K562 (cell line): ENCODE data around the gene SLC22A7. TPM values are rescaled to one million over a fixed set of nuclear protein-coding genes. Genes with fewer than 3 reads are reported as not detected.

Experiments used
- BCOR ChIP-seq: fragments of 450-650 bp; IDR thresholded peaks from 2 replicates; pipeline ENCODE4 v1.6.1; 2016
- CCAR2 ChIP-seq: fragments of 200-400 bp; formaldehyde crosslinking; IDR thresholded peaks from 2 replicates; pipeline ENCODE4 v1.6.1; 2017; ENCODE audit warnings: mild to moderate bottlenecking, low read depth, low read length
- CHD4 ChIP-seq: fragments of 200-600 bp; sonication (generic); IDR thresholded peaks from 3 replicates; pipeline ENCODE4 v1.6.1; 2012; ENCODE audit warnings: low read depth, mild to moderate bottlenecking, mixed read lengths, low read length, inconsistent platforms; ENCODE audit not compliant: insufficient read depth, insufficient replicate concordance, poor library complexity, severe bottlenecking
- DIDO1 ChIP-seq: fragments of 450-650 bp; IDR thresholded peaks from 2 replicates; pipeline ENCODE4 v1.6.1; 2016; ENCODE audit warnings: low read depth, missing biosample characterization, missing genetic modification characterization
- EHMT2 ChIP-seq: fragments of 450-650 bp; IDR thresholded peaks from 2 replicates; pipeline ENCODE4 v1.6.1; 2018; ENCODE audit warnings: antibody characterized with exemption
- FOXA1 ChIP-seq: fragments of 450-650 bp; IDR thresholded peaks from 2 replicates; pipeline ENCODE4 v1.6.1; 2016; ENCODE audit warnings: mild to moderate bottlenecking, borderline replicate concordance
- HNRNPLL ChIP-seq: fragments of 200-400 bp; formaldehyde crosslinking; IDR thresholded peaks from 2 replicates; pipeline ENCODE4 v1.6.1; 2017; ENCODE audit warnings: low read length, low read depth, mild to moderate bottlenecking; ENCODE audit not compliant: poor library complexity, severe bottlenecking
- KLF6 ChIP-seq: fragments of 250-450 bp; sonication (Bioruptor Pico); IDR thresholded peaks from 2 replicates; pipeline ENCODE4 v1.4.0; 2020; ENCODE audit warnings: mild to moderate bottlenecking, moderate library complexity, borderline replicate concordance
- POLR2G ChIP-seq: fragments of 200-400 bp; formaldehyde crosslinking; IDR thresholded peaks from 2 replicates; pipeline ENCODE4 v1.6.1; 2017; ENCODE audit warnings: low read depth, mild to moderate bottlenecking, antibody characterized with exemption, low read length, moderate library complexity
- RAD51 ChIP-seq: fragments of 450-650 bp; IDR thresholded peaks from 2 replicates; pipeline ENCODE4 v1.7.1; 2016; ENCODE audit warnings: low read depth, mild to moderate bottlenecking, borderline replicate concordance
- RUNX1 ChIP-seq: sonication (generic); IDR thresholded peaks from 2 replicates; pipeline ENCODE4 v1.6.1; 2016; ENCODE audit warnings: antibody characterized with exemption, low read depth
- SMARCC2 ChIP-seq: fragments of 450-650 bp; IDR thresholded peaks from 2 replicates; pipeline ENCODE4 v1.6.1; 2017; ENCODE audit warnings: antibody characterized with exemption, moderate library complexity, mild to moderate bottlenecking, low read depth
- SMARCE1 ChIP-seq: fragments of 450-650 bp; IDR thresholded peaks from 2 replicates; pipeline ENCODE4 v1.7.1; 2016; ENCODE audit warnings: mild to moderate bottlenecking
- SRSF9 ChIP-seq: fragments of 200-400 bp; formaldehyde crosslinking; IDR thresholded peaks from 2 replicates; pipeline ENCODE4 v1.6.1; 2017; ENCODE audit warnings: low read depth, low read length, borderline replicate concordance
- TEAD1 ChIP-seq, 2 experiments: fragments of 450-650 bp in 1 of 2; sonication (generic) in 1 of 2; formaldehyde crosslinking; IDR thresholded peaks; 2 replicates each; pipeline versions ENCODE4 v1.4.0 to v1.8.0; 2020 to 2022; ENCODE audit warnings: mild to moderate bottlenecking in 2 of 2, missing genetic modification reagents in 1 of 2
- TFE3 ChIP-seq: fragments of 450-650 bp; formaldehyde crosslinking; IDR thresholded peaks from 2 replicates; pipeline ENCODE4 v1.4.0; 2020; ENCODE audit warnings: mild to moderate bottlenecking, mixed read lengths
- TRIM28 ChIP-seq: fragments of 450-650 bp; IDR thresholded peaks from 2 replicates; pipeline ENCODE4 v1.6.1; 2017
- ZEB2 ChIP-seq: fragments of 450-650 bp; IDR thresholded peaks from 2 replicates; pipeline ENCODE4 v1.6.1; 2016
- ZNF263 ChIP-seq: sonication (generic); formaldehyde crosslinking; IDR thresholded peaks from 2 replicates; pipeline ENCODE4 v1.8.0; 2022; ENCODE audit warnings: mild to moderate bottlenecking, missing genetic modification reagents, borderline replicate concordance
- ZNF695 ChIP-seq: fragments of 450-650 bp; formaldehyde crosslinking; IDR thresholded peaks from 2 replicates; pipeline ENCODE4 v1.4.0; 2020; ENCODE audit warnings: mild to moderate bottlenecking, moderate library complexity
- polyA plus RNA-seq, 8 experiments: library from polyadenylated mRNA; depleted of rRNA in 4 of 8; stranded (reverse) in 5 of 8; unstranded in 3 of 8; fragments of >200 nt; fragmentation: Nextera tagmentation in 2 of 8; fragmentation: Illumina TruSeq in 1 of 8; extraction: Ambion mirVana in 2 of 8; extraction: Trizol in 1 of 8; gene quantifications; 2 replicates each; pipeline versions ENCODE4 v1.2.1 to v1.2.3, GENCODE V29; 2011 to 2014; ENCODE audit warnings: inconsistent platforms in 1 of 8, missing spikeins in 1 of 8
- total RNA-seq, 7 experiments: library from RNA; depleted of rRNA in 6 of 7; stranded (reverse); fragments of >200 nt in 6 of 7; fragmentation: Illumina TruSeq in 2 of 7; extraction: Trizol in 2 of 7; gene quantifications; 2 replicates each; pipeline versions ENCODE4 v1.2.1 to v1.2.3, GENCODE V29; 2011 to 2021; ENCODE audit warnings: low replicate concordance in 1 of 7
- TF ChIP-seq, protein P1 (sequence below): fragments of 250-450 bp; sonication (Bioruptor Pico); IDR thresholded peaks from 2 replicates; pipeline ENCODE4 v1.4.0; 2020; ENCODE audit warnings: borderline replicate concordance
- TF ChIP-seq, protein P2 (sequence below): fragments of 450-650 bp; IDR thresholded peaks from 2 replicates; pipeline ENCODE4 v1.6.1; 2016
- TF ChIP-seq, protein P3 (sequence below): fragments of 450-650 bp; IDR thresholded peaks from 2 replicates; pipeline ENCODE4 v1.7.0; 2016; ENCODE audit warnings: borderline replicate concordance

The SLC22A7 gene
- total and polyA plus RNA-seq, 9 of the 15 experiments (the other 6 are each of a cell fraction or from before 2014, with no cell fraction given): not detected

DNA sequence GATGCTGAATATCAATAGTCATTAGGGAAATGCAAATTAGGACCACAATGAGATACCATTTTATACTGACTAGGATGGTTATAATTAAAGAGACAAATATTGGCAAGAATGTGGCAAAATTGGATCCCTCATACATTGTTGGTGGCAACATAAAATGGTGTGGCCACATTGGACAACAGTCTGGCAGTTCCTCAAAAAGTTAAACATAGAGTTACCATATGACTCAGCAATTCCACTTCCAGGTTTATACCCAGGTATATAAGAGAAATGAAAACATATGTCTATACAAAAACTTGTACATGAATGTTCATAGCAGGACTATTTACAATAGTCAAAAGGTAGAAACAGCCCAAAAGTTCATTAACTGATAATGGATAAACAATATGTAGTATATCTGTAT lies 12.6 kb downstream of the SLC22A7 start (continued):
- TF ChIP-seq ZNF695 (CRISPR knock-in tag) (no peak), DIDO1 (no peak), SMARCC2 (peak; percentile 57; the same call in 1 of the 2 replicates), ZEB2 (peak; percentile 27; the same call in 1 of the 2 replicates), TFE3 (CRISPR knock-in tag) (no peak), EHMT2 (no peak), TEAD1 (CRISPR knock-in tag; IDR thresholded peaks at IDR 0.05) (no peak), BCOR (no peak), ZNF263 (CRISPR knock-in tag) (no peak), TRIM28 (no peak), FOXA1 (no peak), RAD51 (no peak), HNRNPLL (no peak), CHD4 (no peak), KLF6 (CRISPR knock-in tag) (no peak), POLR2G (no peak), SRSF9 (no peak), RUNX1 (no peak), SMARCE1 (0 out of 2 replicates have a peak, but pooled peaks have one; percentile 57), CCAR2 (no peak)
- TF ChIP-seq, protein P1, sequence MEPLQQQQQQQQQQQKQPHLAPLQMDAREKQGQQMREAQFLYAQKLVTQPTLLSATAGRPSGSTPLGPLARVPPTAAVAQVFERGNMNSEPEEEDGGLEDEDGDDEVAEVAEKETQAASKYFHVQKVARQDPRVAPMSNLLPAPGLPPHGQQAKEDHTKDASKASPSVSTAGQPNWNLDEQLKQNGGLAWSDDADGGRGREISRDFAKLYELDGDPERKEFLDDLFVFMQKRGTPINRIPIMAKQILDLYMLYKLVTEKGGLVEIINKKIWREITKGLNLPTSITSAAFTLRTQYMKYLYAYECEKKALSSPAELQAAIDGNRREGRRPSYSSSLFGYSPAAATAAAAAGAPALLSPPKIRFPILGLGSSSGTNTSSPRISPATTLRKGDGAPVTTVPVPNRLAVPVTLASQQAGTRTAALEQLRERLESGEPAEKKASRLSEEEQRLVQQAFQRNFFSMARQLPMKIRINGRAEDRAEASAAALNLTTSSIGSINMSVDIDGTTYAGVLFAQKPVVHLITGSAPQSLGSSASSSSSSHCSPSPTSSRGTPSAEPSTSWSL: no peak
- TF ChIP-seq, protein P2, sequence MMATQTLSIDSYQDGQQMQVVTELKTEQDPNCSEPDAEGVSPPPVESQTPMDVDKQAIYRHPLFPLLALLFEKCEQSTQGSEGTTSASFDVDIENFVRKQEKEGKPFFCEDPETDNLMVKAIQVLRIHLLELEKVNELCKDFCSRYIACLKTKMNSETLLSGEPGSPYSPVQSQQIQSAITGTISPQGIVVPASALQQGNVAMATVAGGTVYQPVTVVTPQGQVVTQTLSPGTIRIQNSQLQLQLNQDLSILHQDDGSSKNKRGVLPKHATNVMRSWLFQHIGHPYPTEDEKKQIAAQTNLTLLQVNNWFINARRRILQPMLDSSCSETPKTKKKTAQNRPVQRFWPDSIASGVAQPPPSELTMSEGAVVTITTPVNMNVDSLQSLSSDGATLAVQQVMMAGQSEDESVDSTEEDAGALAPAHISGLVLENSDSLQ: no peak
- TF ChIP-seq, protein P3, sequence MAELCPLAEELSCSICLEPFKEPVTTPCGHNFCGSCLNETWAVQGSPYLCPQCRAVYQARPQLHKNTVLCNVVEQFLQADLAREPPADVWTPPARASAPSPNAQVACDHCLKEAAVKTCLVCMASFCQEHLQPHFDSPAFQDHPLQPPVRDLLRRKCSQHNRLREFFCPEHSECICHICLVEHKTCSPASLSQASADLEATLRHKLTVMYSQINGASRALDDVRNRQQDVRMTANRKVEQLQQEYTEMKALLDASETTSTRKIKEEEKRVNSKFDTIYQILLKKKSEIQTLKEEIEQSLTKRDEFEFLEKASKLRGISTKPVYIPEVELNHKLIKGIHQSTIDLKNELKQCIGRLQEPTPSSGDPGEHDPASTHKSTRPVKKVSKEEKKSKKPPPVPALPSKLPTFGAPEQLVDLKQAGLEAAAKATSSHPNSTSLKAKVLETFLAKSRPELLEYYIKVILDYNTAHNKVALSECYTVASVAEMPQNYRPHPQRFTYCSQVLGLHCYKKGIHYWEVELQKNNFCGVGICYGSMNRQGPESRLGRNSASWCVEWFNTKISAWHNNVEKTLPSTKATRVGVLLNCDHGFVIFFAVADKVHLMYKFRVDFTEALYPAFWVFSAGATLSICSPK: no peak
